Breast epithelium (tissue), 4 donors: ENCODE data around the gene PUM2. TPM values are rescaled to one million over a fixed set of nuclear protein-coding genes. Genes with fewer than 3 reads are reported as not detected.

Experiments used
- DNase-seq, 2 donors: peaks; one replicate each; pipeline ENCODE4 v3.0.0-alpha.2; 2019; ENCODE audit warnings: low spot score in 2 of 2
- H3K27ac ChIP-seq, 2 donors: fragments of 200-600 bp; sonication (generic) in 1 of 2; one replicate each; pipeline ENCODE4 v1.5.1; 2016 to 2019; ENCODE audit warnings: mild to moderate bottlenecking in 1 of 2
- H3K27me3 ChIP-seq, 2 donors: fragments of 200-600 bp; sonication (generic) in 1 of 2; one replicate each; pipeline versions ENCODE4 v1.5.1 to v1.6.0; 2017 to 2019; ENCODE audit warnings: control low read depth in 1 of 2, mild to moderate bottlenecking in 1 of 2
- H3K36me3 ChIP-seq: fragments of 200-600 bp; one replicate; pipeline ENCODE4 v1.5.1; 2019
- H3K4me1 ChIP-seq, 2 donors: fragments of 200-600 bp; sonication (generic); one replicate each; pipeline ENCODE4 v1.5.1; 2016 to 2019; ENCODE audit warnings: control low read depth in 1 of 2
- H3K4me3 ChIP-seq, 3 donors: fragments of 200-600 bp; sonication (generic); 1 replicate in 2 of 3; 2 replicates in 1 of 3; pipeline ENCODE4 v1.5.1; 2016 to 2019; ENCODE audit warnings: mild to moderate bottlenecking in 3 of 3, moderate library complexity in 2 of 3
- H3K9me3 ChIP-seq, 2 donors: fragments of 200-600 bp; sonication (generic) in 1 of 2; one replicate each; pipeline ENCODE4 v1.5.1; 2016 to 2019; ENCODE audit warnings: control low read depth in 1 of 2
- POLR2A ChIP-seq: fragments of 450-650 bp; IDR thresholded peaks from one replicate; pipeline ENCODE4 v1.6.1; 2016; ENCODE audit warnings: antibody characterized with exemption, mild to moderate bottlenecking, moderate library complexity
- POLR2AphosphoS5 ChIP-seq, 3 donors: sonication (generic); formaldehyde crosslinking; IDR thresholded peaks; one replicate each; pipeline ENCODE4 v1.6.1; 2017; ENCODE audit warnings: antibody characterized with exemption in 3 of 3
- intact Hi-C: fragments of 100-400 bp; cut with DNase I; formaldehyde crosslinking; loops from one replicate; pipeline ENCODE4 v1.15.1; 2023; ENCODE audit warnings: low total_unique reads
- total RNA-seq, 3 donors: library from RNA; depleted of rRNA; stranded (reverse); fragments of >200 nt; gene quantifications; one replicate each; pipeline ENCODE4 v1.1.0, GENCODE V29; 2016
- TF ChIP-seq, protein P1 (sequence below), 3 donors: fragments of 450-650 bp; IDR thresholded peaks; one replicate each; pipeline ENCODE4 v1.5.1; 2016 to 2017; ENCODE audit warnings: antibody characterized with exemption in 3 of 3, mild to moderate bottlenecking in 3 of 3, moderate library complexity in 3 of 3

PUM2 gene
- total RNA-seq, 3 donors from 2014 or later, result 69.3 to 94.0 (median 92.8) TPM

DNA sequence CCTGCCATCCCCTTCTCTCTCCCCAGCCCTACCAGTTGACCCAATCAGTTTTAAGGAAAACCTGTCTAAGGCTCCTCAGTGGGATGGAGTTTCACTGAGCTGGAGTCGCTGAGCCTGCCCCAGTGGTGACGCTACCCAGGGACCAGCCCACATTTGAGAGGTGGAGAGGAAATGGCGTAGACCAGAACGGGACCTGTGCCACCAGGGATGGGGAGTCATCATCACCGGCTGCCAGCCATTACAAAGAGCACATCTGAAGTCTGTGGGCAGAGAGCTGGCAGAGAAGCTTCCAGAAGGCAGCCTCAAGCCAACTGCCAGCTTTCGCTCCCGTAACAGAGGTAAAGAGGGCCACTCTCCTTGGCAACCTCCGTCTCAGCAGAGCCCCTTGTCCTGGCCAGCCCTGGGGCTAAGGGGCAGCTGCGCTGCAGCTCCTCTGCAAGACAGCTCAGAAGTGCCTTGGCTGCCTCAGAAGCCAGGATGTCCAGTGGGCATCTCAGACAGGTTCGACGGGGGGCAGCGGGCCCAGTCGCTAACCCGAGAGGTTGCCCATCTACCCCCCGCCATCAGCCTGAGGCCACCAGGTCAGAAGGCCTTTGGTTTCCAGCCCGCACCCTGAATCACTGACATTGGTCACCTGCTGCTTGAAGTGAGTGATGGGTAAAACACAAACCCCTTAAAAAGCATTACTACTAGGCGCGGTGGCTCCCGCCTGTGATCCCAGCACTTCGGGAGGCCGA, 141.1 kb downstream of the PUM2 start:
- intact Hi-C loops, result no loop called here
- Histone ChIP-seq H3K4me3 (peak overlapping the region in 2 of 3 donors; percentile 1 to 39), H3K27me3 (no peaks in the 10 kb centered on the region), H3K36me3 (no peaks in the 10 kb centered on the region), H3K9me3 (no peaks in the 10 kb centered on the region), H3K27ac (peak overlapping the region; percentile 92 to 94), H3K4me1 (peaks cover 7 to 53% of the 10 kb centered on the region in 2 donors)
- DNase-seq, result peak in 1 of 2 donors; percentile 91
- TF ChIP-seq, protein P1, sequence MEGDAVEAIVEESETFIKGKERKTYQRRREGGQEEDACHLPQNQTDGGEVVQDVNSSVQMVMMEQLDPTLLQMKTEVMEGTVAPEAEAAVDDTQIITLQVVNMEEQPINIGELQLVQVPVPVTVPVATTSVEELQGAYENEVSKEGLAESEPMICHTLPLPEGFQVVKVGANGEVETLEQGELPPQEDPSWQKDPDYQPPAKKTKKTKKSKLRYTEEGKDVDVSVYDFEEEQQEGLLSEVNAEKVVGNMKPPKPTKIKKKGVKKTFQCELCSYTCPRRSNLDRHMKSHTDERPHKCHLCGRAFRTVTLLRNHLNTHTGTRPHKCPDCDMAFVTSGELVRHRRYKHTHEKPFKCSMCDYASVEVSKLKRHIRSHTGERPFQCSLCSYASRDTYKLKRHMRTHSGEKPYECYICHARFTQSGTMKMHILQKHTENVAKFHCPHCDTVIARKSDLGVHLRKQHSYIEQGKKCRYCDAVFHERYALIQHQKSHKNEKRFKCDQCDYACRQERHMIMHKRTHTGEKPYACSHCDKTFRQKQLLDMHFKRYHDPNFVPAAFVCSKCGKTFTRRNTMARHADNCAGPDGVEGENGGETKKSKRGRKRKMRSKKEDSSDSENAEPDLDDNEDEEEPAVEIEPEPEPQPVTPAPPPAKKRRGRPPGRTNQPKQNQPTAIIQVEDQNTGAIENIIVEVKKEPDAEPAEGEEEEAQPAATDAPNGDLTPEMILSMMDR (IDR thresholded peaks at IDR 0.05), result no peak
- TF ChIP-seq POLR2A (no peak), POLR2AphosphoS5 (IDR thresholded peaks at IDR 0.05) (no peak)

DNA sequence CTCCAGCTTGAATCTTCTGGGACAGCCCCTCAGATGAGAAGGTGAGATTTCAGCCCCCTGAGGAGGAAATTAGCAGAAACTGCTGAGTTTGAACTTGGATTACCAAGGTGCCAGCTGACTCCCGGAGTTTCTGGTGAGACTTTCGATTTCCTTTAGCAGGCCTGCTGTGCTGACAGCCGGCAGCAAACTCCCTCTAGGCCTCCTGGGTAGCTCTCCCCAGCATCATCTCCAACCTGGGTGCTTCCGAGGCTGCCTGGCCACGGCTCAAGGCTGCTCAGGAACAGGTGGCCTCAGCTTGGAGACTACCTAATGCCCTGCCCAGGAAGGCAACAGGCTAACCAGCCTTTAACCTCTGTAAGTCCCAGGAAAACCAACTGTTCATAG, 142.2 kb downstream of the PUM2 start:
- H3K4me1 ChIP-seq, result peaks cover 0 to 46% of the 10 kb centered on the region in 2 donors

GRCh38 chr2:20207051-20207450, 143.6 kb downstream of the PUM2 start:
- Histone ChIP-seq H3K4me1 (peaks cover 0 to 34% of the 10 kb centered on the region in 2 donors), H3K9me3 (no peaks in the 10 kb centered on the region), H3K27me3 (no peaks in the 10 kb centered on the region), H3K36me3 (peaks cover 5% of the 10 kb centered on the region), H3K4me3 (no peak overlapping the region), H3K27ac (peak overlapping the region; percentile 92 to 94)
- intact Hi-C loops, result no loop called here
- TF ChIP-seq POLR2AphosphoS5 (IDR thresholded peaks at IDR 0.05) (no peak), POLR2A (no peak)
- TF ChIP-seq, protein P1 (IDR thresholded peaks at IDR 0.05), result no peak
- no peak for DNase-seq

More for the DNA sequence above, 142.2 kb downstream of the PUM2 start:
- intact Hi-C loops, result no loop called here
- Histone ChIP-seq H3K36me3 (no peaks in the 10 kb centered on the region), H3K27me3 (no peaks in the 10 kb centered on the region), H3K4me3 (peak overlapping the region in 1 of 3 donors; percentile 32), H3K27ac (peak overlapping the region; percentile 92 to 94), H3K9me3 (no peaks in the 10 kb centered on the region)
- TF ChIP-seq POLR2A (no peak), POLR2AphosphoS5 (IDR thresholded peaks at IDR 0.05) (no peak)
- TF ChIP-seq, protein P1 (IDR thresholded peaks at IDR 0.05), result no peak
- no peak for DNase-seq

GRCh38 chr2:20205915-20206524, 144.6 kb downstream of the PUM2 start:
- Histone ChIP-seq H3K27me3 (no peaks in the 10 kb centered on the region), H3K36me3 (peaks cover 5% of the 10 kb centered on the region), H3K9me3 (no peaks in the 10 kb centered on the region), H3K27ac (peak overlapping the region; percentile 92 to 94), H3K4me3 (no peak overlapping the region), H3K4me1 (peaks cover 0 to 27% of the 10 kb centered on the region in 2 donors)
- intact Hi-C loops, result no loop called here
- peak in 1 of 2 donors; percentile 69 for DNase-seq
- no peak for TF ChIP-seq POLR2A
- TF ChIP-seq POLR2AphosphoS5 (IDR thresholded peaks at IDR 0.05), result no peak
- TF ChIP-seq, protein P1 (IDR thresholded peaks at IDR 0.05), result no peak

- Histone ChIP-seq H3K27ac (peak overlapping the region; percentile 92 to 94), H3K4me1 (peaks cover 0 to 27% of the 10 kb centered on the region in 2 donors), H3K27me3 (no peaks in the 10 kb centered on the region), H3K36me3 (peaks cover 5% of the 10 kb centered on the region), H3K9me3 (no peaks in the 10 kb centered on the region), H3K4me3 (no peak overlapping the region)
- DNase-seq, result no peak
- intact Hi-C loops, result no loop called here
- TF ChIP-seq POLR2A, result no peak
- TF ChIP-seq, protein P1 (IDR thresholded peaks at IDR 0.05), result no peak
- TF ChIP-seq POLR2AphosphoS5 (IDR thresholded peaks at IDR 0.05), result no peak
These were observed 145.6 kb downstream of the PUM2 start for GRCh38 chr2:20205069-20205468.
